Urinary bladder (tissue), 4 donors: ENCODE measurements around the gene FKBP2. TPM values are rescaled to one million over a fixed set of nuclear protein-coding genes. Genes with fewer than 3 reads are reported as not detected.

Experiments used
- DNase-seq: peaks from one replicate; pipeline ENCODE4 v3.0.0-alpha.2; 2015; ENCODE audit errors: extremely low spot score
- H3K27ac ChIP-seq: one replicate; pipeline ENCODE4 v1.5.1; 2013; ENCODE audit warnings: low read depth, mild to moderate bottlenecking, moderate library complexity
- H3K36me3 ChIP-seq: one replicate; pipeline ENCODE4 v1.6.1; 2013; ENCODE audit warnings: mild to moderate bottlenecking, moderate library complexity; ENCODE audit not compliant: insufficient read depth
- H3K4me1 ChIP-seq: one replicate; pipeline ENCODE4 v1.6.1; 2013; ENCODE audit warnings: mild to moderate bottlenecking, moderate library complexity; ENCODE audit not compliant: insufficient read depth
- H3K4me3 ChIP-seq: one replicate; pipeline ENCODE4 v1.5.1; 2013; ENCODE audit warnings: low read depth, low read length
- WGBS: extraction: QIAGEN DNeasy Blood & Tissue Kit; methylation state at CpG from one replicate; pipeline ENCODE4 v1.1.7; 2013; 5-methylcytosine and 5-hydroxymethylcytosine counted together
- polyA plus RNA-seq: library from polyadenylated mRNA; stranded (reverse); fragments of 200-250 nt; gene quantifications from one replicate; pipeline ENCODE4 v1.2.3, GENCODE V29; 2013
- total RNA-seq: library from RNA; depleted of rRNA; stranded (reverse); fragments of >200 nt; gene quantifications from one replicate; pipeline ENCODE4 v1.2.3, GENCODE V29; 2014
- donor health status: healthy with polysubstance abuse.
- donor health status: healthy.

Gene FKBP2
- total and polyA plus RNA-seq, 2 donors = 29.2 to 167 TPM

GRCh38 chr11:64208796-64209562 is 31.9 kb upstream of the FKBP2 start:
- DNase-seq = no peak
- Histone ChIP-seq H3K36me3 (no peaks in the 10 kb centered on the region), H3K4me3 (no peak overlapping the region), H3K27ac (no peak overlapping the region), H3K4me1 (no peaks in the 10 kb centered on the region)
- WGBS = 81% methylated on average over 18 of the region's 18 CpGs

GRCh38 chr11:64209563-64209843 is 31.4 kb upstream of the FKBP2 start:
- Histone ChIP-seq H3K4me1 (no peaks in the 10 kb centered on the region), H3K4me3 (no peak overlapping the region), H3K36me3 (no peaks in the 10 kb centered on the region), H3K27ac (no peak overlapping the region)
- DNase-seq = no peak
- 87% methylated on average over 8 of the region's 8 CpGs for whole genome bisulfite sequencing

- no peaks in the 10 kb centered on the region for H3K36me3 ChIP-seq
- 94% methylated on average over 24 of the region's 24 CpGs for WGBS
- no peak overlapping the region for H3K27ac ChIP-seq
- no peak overlapping the region for H3K4me3 ChIP-seq
- no peak for DNase-seq
- no peaks in the 10 kb centered on the region for H3K4me1 ChIP-seq
These were observed 30.4 kb upstream of the FKBP2 start for GRCh38 chr11:64210301-64211020.

- Histone ChIP-seq H3K4me3 (no peak overlapping the region), H3K4me1 (no peaks in the 10 kb centered on the region), H3K27ac (no peak overlapping the region), H3K36me3 (no peaks in the 10 kb centered on the region)
- no peak for DNase-seq
- WGBS = 85% methylated on average over 30 of the region's 30 CpGs
These were observed 29.6 kb upstream of the FKBP2 start for GRCh38 chr11:64211181-64211872.

GRCh38 chr11:64216879-64217278 is 24.0 kb upstream of the FKBP2 start:
- DNase-seq = no peak
- Histone ChIP-seq H3K4me3 (no peak overlapping the region), H3K36me3 (no peaks in the 10 kb centered on the region), H3K4me1 (no peaks in the 10 kb centered on the region), H3K27ac (no peak overlapping the region)
- WGBS = 93% methylated on average over 6 of the region's 6 CpGs

- Histone ChIP-seq H3K4me1 (no peaks in the 10 kb centered on the region), H3K4me3 (no peak overlapping the region), H3K36me3 (no peaks in the 10 kb centered on the region), H3K27ac (no peak overlapping the region)
- WGBS = 64% methylated on average over 11 of the region's 11 CpGs
- DNase-seq = no peak
These were observed 22.1 kb upstream of the FKBP2 start for GRCh38 chr11:64218628-64219353.

GRCh38 chr11:64219354-64219684 is 21.6 kb upstream of the FKBP2 start:
- no peaks in the 10 kb centered on the region for H3K4me1 ChIP-seq
- no peak overlapping the region for H3K4me3 ChIP-seq
- no peak overlapping the region for H3K27ac ChIP-seq
- DNase-seq = no peak
- WGBS = 90% methylated on average over 7 of the region's 7 CpGs
- H3K36me3 ChIP-seq = no peaks in the 10 kb centered on the region

GRCh38 chr11:64219755-64220154 is 21.1 kb upstream of the FKBP2 start:
- no peak for DNase-seq
- 92% methylated on average over 10 of the region's 10 CpGs for WGBS
- Histone ChIP-seq H3K27ac (no peak overlapping the region), H3K4me1 (no peaks in the 10 kb centered on the region), H3K4me3 (no peak overlapping the region), H3K36me3 (no peaks in the 10 kb centered on the region)

GRCh38 chr11:64220271-64220670 is 20.6 kb upstream of the FKBP2 start:
- DNase-seq = no peak

GRCh38 chr11:64220798-64221197 is 20.1 kb upstream of the FKBP2 start:
- 88% methylated on average over 14 of the region's 14 CpGs for WGBS
- DNase-seq = no peak
- Histone ChIP-seq H3K27ac (no peak overlapping the region), H3K4me1 (no peaks in the 10 kb centered on the region), H3K36me3 (no peaks in the 10 kb centered on the region), H3K4me3 (no peak overlapping the region)

More at GRCh38 chr11:64220271-64220670, 20.6 kb upstream of the FKBP2 start:
- H3K36me3 ChIP-seq = no peaks in the 10 kb centered on the region
- no peak overlapping the region for H3K27ac ChIP-seq
- 94% methylated on average over 17 of the region's 17 CpGs for WGBS
- H3K4me3 ChIP-seq = no peak overlapping the region
- no peaks in the 10 kb centered on the region for H3K4me1 ChIP-seq

- Histone ChIP-seq H3K36me3 (no peaks in the 10 kb centered on the region), H3K27ac (no peak overlapping the region), H3K4me1 (no peaks in the 10 kb centered on the region), H3K4me3 (no peak overlapping the region)
- 68% methylated on average over 9 of the region's 9 CpGs for WGBS
- no peak for DNase-seq
These were observed 18.3 kb upstream of the FKBP2 start for GRCh38 chr11:64222651-64223000.

GRCh38 chr11:64223001-64223651 is 17.8 kb upstream of the FKBP2 start:
- Histone ChIP-seq H3K4me1 (no peaks in the 10 kb centered on the region), H3K4me3 (no peak overlapping the region), H3K27ac (no peak overlapping the region), H3K36me3 (no peaks in the 10 kb centered on the region)
- no peak for DNase-seq
- WGBS = 79% methylated on average over 24 of the region's 24 CpGs

GRCh38 chr11:64224151-64224890 is 16.6 kb upstream of the FKBP2 start:
- Histone ChIP-seq H3K36me3 (no peaks in the 10 kb centered on the region), H3K4me1 (no peaks in the 10 kb centered on the region), H3K27ac (no peak overlapping the region), H3K4me3 (no peak overlapping the region)
- 91% methylated on average over 17 of the region's 17 CpGs for WGBS
- no peak for DNase-seq
